NCI-H82 (cell line): Measurements from ENCODE around the gene VWDE.
"Not testable (repeated sequence)": the region's sequence is repeated elsewhere in the genome, so short reads cannot be mapped to it uniquely, and the experiment has no call there.

Experiments used
- DNase-seq: peaks from one replicate; lab custom pipeline; 2025; lab: John Stamatoyannopoulos, UW

VWDE gene

DNA sequence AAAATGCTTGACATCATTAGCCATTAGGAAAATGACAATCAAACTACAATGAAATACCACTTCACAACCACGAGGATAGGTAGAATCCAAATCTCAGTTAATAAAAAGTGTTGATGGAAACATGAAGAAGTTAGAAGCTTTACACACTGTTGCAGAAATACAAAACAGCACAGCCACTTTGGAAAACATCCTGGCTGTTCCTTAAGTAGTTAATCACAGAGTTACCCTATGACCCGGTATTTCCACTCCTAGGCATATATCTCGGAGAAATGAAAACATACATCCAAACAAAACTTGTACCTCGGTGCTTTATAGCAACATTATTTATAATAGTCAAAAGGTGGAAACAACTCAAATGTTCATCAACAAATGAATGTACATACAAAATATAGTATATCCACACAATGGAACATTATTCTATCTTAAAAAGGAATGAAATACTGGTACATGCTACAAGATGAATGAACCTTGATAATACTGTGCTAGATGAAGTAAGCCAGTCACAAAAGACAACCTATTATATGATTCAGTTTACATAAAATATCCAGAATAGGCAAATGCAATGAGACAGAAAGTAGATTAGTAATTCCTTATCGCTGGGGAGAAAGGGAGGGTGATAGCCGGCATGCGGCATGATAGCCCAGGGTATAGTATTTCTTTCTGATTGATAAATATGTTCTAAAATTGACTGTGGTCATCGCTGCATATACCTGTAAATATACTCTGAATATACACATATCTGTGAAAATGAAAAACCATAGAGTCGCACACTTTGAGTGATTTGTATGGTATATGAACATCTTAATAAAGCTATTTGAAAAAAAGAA is 1.9 kb downstream of the VWDE start:
- DNase-seq = no peak

DNA sequence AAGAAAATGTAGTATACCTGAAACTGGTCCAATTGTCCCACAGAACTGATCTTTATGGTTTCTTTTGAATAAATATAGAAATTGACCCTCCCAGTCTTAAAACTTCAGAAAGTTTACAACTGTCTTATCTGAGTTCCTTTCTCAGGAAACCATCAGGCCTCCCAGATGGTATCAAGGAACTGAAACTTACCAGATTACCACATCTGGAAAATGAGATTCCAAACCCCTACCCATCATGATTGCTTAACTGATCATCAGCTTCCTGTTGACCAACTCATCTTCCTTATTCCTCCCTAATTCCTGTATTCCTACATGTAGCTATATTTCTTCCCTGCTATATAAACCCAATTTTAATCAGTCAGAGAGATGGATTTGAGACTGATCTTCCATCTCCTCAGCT is 5.5 kb downstream of the VWDE start:
- DNase-seq = no peak

DNA sequence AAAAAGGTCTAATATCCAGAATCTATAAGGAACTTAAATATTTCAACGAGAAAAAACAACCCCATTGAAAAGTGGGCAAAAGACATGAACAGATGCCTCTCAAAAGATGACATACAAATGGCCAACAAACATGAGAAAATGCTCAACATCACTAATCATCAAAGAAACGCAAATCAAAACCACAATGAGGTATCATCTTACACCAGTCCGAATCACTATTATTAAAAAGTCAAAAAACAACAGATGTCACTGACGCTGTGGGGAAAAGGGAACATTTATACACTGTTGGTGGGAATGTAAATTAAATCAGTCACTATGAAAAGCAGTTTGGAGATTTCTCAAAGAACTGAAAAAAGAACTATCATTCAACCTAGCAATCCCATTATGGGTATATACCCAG is 6.0 kb downstream of the VWDE start:
- no peak for DNase-seq

DNA sequence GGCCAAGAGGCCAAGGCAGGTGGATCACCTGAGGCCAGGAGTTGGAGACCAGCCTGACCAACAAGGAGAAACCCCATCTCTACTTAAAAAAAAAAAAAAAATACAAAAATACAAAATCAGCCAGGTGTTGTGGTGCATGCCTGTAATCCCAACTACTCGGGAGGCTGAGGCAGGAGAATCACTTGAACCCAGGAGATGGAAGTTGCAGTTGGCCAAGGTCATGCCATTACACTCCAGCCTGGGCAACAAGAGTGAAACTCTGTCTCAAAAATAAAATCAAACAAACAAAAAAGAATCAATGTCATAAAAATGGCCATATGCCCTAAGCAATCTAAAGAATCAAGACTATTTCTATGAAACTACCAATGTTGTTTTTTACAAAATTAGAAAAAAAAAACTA is 7.0 kb downstream of the VWDE start:
- not testable (repeated sequence) for DNase-seq

DNA sequence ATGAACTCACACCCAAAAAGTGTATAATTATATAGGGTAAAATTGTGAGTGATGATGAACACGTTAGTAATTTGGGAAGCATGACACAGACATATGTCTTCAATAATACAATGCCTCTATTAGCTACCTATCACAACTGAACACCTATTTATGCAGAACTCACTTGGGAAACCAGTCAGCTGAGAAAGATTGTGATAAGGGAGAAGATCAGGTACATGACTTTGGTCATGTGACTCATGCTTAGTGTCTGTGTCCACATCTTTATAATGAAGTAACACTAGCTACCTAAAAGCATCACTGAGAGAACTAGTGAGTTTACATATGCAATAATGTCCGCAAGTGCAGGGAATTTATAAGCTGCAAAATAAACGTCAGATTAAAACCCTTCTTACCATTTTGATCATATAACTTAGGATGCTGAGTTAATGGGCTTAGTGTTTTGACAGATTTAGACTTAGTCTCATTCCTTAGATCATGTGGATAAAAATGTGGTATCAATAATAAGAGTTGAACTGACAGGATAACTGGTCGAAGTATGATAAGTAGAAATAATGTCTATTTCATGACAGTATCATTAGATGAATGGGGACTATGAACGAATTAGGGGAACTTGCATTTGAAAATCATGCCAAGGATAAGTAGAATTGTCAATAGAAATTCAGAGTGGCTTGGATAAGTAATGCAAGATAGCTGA is 11.6 kb downstream of the VWDE start:
- no peak for DNase-seq

DNA sequence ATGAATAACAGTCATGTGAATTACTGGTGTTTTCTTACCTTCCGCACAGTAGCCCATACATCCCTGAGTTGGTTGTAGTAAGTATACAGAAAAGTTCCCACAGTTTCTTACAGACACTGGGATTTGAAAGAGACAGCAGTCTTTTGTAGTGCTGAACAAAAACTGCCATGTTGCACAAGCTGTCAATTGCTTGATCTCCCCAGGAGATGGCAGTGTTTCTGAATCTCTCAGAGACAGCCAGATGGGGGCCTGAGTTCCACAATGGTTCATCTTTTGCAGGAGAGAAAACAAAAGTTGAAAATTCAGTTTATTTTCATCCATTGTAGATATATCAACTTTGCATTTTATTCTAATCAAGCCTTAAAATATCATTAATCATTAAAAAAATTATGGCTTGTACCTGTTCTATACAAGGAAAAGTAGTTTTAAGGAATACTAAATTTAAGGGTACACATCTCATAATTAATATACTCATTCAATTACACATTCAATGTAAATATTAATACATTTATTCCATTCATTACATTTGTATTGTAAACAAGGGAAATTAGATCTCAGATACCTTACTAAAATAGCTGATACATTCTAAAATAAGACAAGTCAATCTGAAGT is 14.5 kb downstream of the VWDE start:
- DNase-seq = peak; percentile 82

DNA sequence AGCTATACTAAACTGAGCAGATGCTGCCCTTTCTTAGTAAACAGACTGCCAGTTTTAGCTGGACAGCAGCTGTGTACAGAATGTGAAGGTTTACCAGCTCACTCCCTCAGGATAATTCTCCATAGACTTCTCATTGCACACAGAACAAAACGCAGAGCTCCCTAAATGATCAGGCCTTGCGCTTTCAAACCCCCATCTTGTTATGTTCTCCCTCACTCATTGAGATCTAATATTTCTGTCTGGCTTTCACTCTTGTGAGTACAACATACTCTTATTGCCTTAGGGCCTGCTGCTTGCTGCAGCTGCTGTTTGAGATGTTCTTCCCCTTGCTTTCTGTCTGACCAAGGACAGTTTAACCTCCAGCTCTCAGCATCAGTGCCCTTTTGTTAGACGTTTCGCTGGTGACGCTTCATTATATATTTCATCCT is 17.3 kb downstream of the VWDE start:
- peak; percentile 65 for DNase-seq

DNA sequence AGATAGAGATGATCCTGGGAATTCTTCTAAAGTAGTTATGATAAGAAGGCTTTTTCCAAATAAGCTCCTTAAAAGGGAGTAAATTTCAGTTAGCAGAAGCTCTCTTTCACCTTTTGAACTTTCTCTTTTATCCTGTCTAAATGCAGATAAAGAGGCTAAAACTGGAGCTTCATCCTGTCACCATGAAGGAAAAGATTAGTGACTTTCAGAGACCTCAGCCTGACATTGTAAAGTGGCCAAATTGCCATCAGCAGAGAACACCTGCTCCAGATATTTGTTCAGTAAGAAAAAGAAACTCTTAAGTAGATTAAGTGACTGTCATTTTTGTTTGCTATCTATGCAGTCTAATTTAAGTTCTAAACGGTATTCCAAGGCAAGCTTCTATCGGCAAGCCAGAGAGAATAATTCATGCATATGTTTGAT is 18.3 kb downstream of the VWDE start:
- DNase-seq = peak; percentile 63

DNA sequence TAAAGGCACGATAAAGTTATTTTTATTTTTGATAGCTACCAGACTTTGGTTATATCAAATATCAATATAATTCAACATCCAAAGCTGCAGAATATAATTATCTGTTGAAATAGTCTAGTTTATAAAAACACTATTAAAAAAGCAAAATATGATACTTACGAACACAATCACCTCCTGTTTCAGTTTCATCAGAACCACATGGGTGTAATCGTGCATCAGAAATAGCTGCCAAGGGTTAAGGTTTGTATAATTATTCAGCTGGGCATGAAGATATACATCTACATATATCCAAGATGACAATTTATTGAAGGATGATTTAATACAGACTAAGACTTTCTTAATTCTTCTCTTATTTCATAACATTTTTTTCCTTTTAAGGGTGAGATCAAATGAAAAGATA is 20.3 kb downstream of the VWDE start:
- no peak for DNase-seq

DNA sequence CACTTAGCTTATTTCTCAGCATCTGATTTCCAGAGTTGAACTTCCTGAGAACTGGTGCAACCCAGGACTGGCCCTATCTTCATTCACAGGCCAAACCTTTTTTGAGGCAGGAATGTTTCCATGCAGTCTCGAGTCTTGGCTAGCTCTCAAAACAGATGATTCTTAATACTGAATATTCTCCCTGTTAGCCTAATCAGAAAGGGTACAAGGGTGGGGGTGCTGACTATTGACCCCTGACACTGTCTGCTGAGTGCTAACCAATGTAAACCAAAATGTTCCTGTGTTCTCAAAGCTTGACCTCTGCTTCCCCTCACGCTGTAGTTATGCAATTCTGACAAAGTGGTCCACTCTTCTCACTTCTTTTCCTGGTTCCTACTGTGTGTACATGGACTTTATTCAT is 25.3 kb downstream of the VWDE start:
- DNase-seq = no peak

DNA sequence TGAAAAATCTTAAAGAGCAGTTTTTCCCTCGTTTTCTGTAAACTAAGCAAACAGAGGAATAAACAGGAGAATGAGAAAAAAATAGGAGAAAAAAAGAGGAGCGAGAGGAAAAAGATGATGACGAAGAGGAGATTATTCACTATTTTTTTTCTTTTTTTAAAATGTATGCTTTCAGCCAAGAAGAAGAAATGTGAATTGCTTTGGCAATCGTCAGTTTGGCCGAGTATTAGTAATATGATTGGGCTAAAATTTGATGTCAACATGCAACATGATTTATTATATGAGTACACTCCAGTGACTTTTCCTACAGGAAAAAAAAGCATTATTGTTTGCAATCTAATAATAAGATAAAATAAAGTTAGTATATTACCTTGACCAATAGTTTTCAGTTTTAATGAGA is 26.3 kb downstream of the VWDE start:
- DNase-seq = no peak

DNA sequence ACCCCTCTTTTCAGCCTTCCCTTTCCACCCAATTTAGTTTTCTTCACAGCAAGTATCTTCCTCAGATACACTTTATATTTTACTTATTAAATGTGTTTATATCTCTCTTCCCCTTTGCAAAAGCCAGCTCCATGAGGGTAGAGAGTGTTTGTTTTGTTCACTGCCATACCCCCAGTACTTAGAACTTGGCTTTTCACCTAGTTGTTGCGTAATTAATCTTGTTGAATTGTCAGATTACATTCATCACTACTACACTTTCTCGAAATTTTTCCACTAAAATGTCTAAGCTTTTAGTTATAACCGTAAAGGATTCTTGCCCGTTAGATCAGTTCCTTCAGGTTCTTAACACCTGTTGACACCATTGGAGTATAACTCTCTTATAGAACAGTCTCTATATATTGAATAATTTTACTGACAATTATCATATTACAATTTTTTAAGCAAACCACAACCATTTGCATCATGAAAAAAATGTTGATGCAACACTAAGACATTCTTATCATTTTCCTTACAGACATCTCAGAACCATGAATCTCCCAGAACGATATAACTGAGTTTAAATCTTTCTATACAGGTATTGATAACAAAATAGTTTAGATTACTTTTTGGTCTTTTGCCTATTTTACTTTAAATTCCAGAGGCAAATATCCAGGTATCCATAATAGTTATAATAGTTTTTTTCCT is 29.9 kb downstream of the VWDE start:
- no peak for DNase-seq

DNA sequence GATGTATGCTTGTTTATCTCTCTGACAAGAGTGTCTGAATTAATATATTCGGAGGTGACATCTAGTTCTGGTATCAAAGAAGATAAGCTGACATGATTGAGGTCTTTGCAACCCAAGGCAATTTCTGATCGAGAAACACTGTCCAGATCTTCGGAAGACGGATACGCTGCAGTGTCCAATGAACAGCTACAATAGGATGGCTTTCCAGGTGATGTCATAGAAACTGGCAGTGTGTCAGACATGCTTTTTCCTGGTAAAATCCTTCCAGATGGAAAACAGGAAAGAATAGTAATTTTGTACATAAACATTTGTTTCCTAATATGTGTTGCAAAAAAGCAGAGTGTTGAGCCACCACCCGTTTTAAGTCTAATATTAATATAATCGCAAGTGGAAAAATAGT is 33.4 kb downstream of the VWDE start:
- no peak for DNase-seq

DNA sequence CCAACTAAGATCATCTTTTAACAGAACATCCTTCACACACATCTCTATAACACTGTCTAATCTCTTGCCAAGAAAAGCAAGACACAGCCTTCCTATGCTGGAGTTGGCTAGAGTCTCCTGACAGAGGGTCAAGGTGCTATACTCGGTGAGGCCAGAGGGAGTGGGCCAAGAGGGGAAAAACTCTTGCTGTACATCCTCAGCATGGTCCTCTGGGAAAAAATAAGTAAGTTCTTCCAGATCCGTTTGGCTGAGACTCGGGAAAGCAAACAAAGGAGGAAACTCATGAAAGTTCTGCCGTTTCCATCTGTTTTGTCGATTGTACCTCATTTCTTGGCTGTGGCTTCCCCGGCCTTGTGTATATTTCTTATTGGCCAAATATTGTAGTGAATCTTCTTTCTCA is 33.9 kb downstream of the VWDE start:
- DNase-seq = no peak

DNA sequence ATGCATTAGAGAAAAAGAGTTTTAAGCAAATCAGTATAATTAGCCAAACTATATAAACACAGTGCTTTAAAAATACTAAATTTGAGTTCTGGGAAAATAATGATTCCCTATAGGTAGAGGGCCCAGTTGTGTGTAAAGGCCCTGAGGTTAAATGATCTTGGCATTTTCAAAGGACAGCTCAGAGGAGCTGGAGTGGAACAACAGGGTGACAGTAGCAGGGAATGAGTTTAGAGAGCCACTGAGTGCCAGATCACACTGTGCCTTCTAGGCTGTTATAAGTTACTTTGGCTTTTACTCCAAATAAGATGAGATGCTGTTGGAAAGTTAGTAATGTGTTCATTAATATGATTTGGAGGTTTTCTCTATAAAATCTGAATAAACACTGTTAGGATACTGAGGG is 34.6 kb downstream of the VWDE start:
- DNase-seq = no peak

DNA sequence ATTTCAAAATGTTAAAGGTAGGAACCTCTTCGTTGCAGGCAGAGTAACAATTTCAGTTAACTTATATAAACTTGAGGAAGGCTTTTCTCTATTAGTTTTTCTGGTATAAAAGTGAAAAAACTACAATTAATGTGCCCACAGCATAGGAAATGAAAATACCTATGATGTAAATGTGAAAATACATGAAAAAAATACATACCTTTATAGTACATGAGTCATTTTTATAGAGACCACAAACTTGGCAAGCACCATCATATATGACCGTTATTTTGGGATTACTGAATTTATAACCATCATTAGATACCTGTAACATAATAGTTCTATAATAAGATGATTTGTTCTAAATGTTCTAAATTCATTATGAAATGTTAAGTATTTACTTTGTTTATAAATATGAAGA is 42.7 kb downstream of the VWDE start:
- DNase-seq = no peak

DNA sequence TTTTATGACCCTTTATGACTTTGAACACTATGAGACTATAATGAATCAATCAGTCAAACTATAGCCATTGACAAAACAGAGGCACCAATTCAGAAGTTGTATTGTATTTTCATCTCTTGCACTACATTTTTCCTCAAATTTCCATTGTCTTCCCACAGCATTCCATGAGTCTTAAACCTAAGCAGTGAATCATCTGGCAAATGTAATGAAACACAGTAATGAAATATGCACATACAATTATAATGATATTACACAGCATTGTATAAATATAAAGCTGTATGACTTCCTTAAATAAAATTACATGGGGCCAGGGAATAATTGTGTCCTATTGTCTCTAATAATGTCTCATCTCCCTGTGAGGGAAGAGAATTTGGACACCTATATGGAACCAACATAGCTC is 45.0 kb downstream of the VWDE start:
- DNase-seq = no peak

DNA sequence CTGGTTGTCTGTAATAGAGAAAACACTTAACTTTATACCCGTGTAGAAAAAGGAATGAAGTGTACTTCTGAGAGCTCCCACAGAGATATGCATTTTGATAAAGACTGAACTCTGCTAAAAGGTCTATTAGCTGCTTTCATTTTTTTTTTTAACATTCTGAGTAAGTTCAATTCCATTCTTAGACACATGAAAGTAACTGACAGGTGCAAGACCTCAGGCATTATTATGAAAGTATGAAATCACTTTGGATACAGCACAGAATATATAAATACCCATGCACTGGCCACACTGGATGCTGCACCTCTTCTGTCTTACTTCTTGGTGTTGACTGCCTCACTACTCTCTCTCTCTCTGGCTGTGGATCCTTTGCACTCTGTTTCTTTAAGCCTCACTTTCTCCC is 46.2 kb downstream of the VWDE start:
- no peak for DNase-seq

DNA sequence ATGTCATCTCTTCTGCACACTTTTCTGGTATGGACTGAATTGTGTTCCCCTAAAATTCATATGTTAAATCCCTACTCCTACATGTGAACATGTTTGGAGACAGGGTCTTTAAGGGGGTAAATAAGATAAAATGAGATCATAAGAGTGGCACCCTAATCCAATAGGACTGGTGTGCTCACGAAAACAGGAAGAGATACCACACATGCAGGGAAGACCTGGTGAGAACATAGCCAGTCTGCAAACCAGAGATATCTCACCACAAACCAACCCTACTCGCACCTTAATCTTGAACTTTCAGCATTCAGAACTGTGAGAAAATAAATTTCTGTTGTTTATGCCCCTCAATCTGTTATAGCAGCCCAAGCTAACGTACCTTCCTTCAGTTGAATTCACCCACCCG is 51.8 kb downstream of the VWDE start:
- DNase-seq = no peak

DNA sequence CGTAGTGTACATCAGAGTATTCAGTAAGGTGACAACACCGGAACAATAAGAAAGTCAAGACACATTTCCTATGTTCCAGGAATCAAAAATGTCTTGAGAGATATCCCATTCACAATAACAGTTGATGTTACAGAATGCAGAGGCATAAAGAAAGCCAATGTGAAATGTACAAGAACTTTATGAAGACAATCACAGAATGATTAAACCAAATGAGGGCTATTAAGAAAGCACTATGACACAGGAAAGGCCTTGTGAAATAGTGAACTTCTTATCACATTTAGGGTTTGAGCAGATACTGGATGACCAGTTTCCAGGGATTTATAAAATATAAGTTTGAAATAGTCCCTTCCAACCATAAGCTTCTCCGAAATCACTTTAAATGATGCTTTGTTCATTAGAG is 52.7 kb downstream of the VWDE start:
- DNase-seq = no peak

DNA sequence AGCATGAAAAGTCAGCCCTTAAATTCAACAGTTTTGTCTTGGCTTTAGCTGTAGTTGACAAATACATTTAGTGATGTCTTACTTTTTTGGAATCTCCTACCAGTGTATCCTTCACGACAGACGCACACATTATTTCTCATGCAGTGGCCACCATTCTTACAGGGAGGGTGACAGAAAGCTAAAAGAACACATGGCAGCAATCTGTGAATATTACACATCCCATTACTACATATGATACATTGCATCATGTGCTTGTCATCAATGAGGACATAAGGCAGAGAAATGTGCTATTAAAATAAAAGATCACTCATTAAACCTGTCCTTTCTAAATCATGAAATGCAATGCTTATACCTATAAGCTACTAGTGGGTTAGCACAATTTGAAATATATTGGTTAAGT is 66.6 kb downstream of the VWDE start:
- no peak for DNase-seq

DNA sequence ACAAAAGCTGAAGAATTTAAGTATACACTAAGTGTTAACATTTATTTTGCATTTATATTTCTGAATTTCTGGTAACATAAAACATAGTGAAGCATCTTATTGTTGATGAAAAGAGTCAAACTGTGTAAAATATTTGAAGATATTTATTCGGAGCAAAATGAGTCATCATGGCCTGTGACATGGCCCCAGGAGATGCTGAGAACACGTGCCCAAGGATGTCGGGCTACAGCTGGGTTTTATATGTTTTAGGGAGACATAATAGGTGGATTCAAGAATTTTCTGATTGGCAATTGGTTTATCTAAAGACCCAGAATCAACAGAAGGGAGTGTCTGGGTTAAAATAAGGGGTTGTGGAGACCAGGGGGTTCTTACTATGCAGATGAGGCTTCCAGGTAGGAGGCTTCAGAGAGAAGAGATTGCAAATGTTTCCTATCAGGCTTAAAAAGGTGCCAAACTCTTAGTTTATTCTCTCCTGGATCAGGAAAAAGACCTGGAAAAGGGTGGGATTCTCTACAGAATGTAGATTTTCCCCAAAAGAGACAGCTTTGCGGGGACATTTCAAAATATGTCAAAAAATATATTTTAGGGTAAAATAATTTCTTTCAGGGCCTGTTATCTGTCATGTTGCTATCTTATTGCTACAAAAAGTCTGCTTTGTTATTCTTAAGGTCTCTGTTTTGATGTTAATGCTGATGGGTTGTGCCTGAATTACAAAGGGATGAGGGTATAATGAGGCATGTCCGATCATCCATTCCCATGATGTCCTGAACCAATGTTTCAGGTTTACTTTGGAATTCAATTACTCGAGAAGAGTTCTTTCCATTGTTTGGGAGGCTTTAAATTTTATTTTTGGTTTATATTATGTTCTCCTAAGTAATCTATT is 74.5 kb downstream of the VWDE start:
- no peak for DNase-seq
